OCI-M1 (cell line): Measurements from ENCODE around the gene PTPRB.

Experiments used
- DNase-seq: peaks from one replicate; lab custom pipeline; 2025; lab: John Stamatoyannopoulos, UW

PTPRB gene

GRCh38 chr12:70637303-70638085 lies at the start of gene PTPRB:
Gene PTPRB, minus strand, starts transcription at chr12:70637429. Its CDS starts 34 bp downstream, at chr12:70637395.
- no peak for DNase-seq

- DNase-seq, result no peak
These were observed 49.7 kb upstream of the PTPRB start for GRCh38 chr12:70686907-70687306.

- no peak for DNase-seq
These were observed 49.1 kb upstream of the PTPRB start for GRCh38 chr12:70686299-70686698.

- no peak for DNase-seq
These were observed 46.7 kb upstream of the PTPRB start for GRCh38 chr12:70683976-70684375.

GRCh38 chr12:70671698-70672097 lies 34.5 kb upstream of the PTPRB start:
- no peak for DNase-seq

- DNase-seq, result no peak
These were observed 33.7 kb upstream of the PTPRB start for GRCh38 chr12:70670948-70671347.

DNA sequence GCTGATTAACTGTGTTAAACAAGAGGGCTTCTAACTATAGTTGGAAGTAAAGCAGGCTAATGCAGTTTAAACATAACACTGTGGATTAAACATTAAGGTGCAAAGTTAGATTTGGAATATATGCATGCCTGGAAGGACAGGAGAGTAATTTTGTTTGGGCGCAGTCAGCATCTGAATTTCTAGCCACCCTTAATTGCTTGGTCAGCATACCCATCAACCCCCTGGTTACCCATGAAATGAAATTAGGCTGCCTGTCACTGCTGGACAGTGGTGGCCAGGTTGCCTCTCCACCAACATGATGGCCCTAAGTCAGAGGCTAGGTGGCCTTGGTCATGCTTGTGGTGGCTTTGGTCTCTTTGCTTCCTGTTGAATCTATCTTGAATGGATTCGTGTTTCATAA lies 30.0 kb upstream of the PTPRB start:
- no peak for DNase-seq

- DNase-seq, result no peak
These were observed 29.1 kb upstream of the PTPRB start for GRCh38 chr12:70666364-70666763.

DNA sequence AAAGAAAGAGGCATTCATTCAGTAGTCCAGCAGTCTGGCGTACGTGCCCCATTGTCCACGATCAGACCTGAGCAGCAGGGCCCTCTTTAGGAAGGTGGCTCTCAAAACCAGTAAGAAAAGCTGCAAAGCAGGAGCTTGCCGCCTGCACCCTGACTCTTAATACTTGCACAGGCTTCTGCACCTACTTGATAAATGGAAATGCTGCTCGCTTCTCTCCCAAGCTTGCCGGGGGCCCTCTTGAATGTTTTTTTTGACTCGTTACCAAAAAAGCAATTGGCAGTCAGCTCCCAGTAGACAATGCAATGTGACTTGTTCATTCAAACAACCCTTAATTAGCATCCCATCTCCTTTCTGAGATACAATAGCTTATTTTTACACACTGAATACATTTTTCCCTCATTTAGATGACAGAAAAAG lies 27.2 kb upstream of the PTPRB start:
- DNase-seq, result no peak

- no peak for DNase-seq
These were observed 26.6 kb upstream of the PTPRB start for GRCh38 chr12:70663838-70664237.

DNA sequence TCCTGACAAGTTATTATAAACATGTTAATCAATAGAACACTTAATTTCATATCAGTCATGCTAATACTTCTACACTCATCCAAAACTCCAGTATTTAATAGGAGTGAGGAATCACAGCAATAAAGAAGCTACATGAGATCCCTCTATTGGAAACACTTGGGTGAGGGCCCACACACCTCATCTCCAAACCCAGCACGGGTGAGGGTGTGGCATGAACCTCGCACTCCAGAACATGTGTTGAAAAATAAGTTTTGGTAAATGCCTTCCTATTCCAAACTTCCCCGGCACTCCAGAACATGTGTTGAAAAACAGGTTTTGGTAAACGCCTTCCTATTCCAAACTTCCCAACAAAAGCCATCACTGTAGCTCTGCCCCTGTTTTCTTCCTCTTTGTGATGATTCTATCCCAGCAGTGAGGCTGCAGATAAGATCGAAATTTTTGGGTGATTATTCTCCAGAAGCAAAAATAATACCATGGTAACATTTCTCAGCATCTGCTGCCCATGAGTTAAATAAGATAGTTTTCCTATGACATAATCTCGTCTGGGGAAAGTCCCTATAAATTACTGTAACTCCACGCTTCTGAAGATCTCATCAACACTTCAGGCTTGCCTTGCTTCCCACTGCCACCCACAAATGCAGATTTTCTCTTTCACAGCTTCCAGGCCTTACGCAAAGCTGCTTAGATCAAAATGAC lies 24.4 kb upstream of the PTPRB start:
- no peak for DNase-seq

DNA sequence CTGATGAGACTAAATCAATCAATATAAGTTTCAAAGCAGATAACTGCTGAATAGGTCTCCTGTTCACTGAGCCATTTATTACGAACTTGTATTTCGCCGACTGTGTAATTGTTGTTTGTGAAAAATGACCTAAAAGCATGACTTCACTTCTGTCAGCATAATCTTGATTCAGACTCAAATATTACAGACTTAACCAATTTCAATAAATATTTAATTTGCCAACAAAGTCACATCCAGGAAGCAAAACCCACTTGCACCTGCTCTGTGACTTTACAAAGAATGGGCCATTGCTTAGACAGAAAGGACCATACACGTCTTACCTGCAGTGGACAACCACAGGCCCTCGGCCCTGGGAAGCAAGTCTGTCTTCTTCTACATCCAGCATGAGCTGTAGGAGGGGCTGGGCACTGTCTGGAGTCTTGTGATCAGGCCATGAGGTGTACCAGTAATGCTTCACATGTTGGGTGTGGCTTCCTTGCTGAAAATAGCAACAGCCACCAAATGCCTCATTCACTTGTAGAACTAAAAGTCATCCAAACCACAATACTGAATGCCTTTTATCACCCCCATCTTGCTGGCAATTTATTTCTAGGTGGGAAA lies 23.5 kb upstream of the PTPRB start:
- DNase-seq, result peak; percentile 93

GRCh38 chr12:70660002-70660604 lies 22.9 kb upstream of the PTPRB start:
- peak; percentile 49 for DNase-seq

- DNase-seq, result peak; percentile 55
These were observed 21.9 kb upstream of the PTPRB start for GRCh38 chr12:70659077-70659606.

DNA sequence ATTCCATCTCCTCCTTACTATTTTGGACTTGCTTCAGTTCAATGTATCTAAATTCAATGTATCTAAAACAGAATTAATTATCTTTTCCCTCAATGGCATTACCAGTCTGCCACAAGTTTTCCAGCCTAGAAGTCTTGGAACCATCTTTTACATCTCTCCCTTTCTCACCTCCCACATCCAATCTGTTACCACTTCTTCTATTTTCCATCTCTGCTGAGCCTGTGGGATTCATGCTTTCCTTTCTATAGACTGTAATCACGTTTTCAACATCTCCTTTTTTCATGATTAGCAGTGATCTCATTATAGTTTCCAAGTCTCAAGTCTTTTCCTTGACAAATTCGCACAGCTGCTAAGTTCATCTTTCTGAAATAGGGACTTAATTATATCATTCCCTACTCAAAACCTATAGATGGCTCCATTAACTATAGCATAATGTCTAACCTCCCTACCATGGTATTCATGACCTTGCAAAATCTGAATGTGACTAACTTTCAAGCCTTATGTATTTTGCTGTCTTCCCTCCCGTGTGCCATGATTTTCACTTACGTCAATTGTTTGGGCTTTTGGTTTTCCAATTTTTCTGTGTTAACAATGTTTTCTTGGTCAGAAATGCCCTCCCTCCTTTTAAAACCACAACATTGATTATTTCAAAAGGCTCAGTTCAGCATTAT lies 20.5 kb upstream of the PTPRB start:
- DNase-seq, result no peak

DNA sequence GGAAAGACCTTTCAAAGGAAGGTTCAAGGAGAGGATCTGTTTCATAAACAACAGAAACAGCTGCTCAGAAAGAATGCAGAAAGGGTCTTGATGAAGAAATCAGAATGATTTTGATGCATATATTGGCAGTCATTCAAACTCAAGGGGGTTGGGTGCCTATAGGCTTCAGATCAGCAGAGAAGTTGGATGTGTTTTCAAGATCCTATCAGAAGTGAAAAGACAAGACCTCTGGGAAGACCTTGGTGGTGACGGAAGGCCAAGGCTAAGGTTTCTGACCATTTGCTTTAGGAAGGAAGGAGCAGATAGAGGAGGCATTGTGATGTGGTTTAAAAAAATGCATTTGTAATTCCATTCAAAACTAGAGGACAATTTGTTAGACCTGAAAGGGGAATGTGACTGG lies 15.2 kb upstream of the PTPRB start:
- no peak for DNase-seq

GRCh38 chr12:70648831-70649230 lies 11.6 kb upstream of the PTPRB start:
- DNase-seq, result no peak

DNA sequence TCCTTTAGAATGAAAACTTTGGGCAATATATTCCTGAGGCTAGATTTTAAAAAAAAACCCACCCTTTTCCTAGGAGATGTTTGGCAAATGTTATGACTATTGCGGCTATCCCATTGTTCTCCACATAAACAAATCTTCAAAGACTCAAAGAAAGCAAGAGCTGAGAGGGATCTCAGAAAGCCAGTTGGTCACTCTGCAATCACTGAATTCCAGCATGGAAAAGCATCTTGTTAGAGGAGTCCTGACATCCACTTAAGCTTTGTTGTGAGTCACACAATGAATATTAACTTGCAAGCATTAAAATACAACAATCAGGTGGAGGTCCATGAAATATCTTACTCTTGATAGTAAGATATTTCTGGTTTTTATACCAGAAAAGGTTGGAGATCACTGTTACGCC lies 11.0 kb upstream of the PTPRB start:
- DNase-seq, result no peak

DNA sequence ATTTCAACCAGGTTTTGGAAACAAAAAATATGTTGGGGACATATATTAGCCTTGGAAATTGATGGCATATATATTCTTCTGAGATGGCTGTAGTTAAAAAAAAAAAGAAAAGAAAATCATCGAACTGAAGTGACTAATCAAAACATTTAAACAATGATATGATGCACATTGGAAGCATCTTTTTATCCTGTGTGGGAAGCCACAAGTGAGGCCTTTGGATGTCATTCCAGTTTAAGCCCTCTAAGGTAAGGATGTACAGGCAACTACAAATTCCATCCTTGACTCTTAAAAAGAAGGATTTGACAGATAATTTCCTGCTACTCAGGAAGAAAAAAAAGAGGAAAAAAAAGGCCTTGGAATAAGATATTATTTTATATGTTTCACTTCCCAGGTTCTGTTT lies 9.6 kb upstream of the PTPRB start:
- DNase-seq, result no peak

DNA sequence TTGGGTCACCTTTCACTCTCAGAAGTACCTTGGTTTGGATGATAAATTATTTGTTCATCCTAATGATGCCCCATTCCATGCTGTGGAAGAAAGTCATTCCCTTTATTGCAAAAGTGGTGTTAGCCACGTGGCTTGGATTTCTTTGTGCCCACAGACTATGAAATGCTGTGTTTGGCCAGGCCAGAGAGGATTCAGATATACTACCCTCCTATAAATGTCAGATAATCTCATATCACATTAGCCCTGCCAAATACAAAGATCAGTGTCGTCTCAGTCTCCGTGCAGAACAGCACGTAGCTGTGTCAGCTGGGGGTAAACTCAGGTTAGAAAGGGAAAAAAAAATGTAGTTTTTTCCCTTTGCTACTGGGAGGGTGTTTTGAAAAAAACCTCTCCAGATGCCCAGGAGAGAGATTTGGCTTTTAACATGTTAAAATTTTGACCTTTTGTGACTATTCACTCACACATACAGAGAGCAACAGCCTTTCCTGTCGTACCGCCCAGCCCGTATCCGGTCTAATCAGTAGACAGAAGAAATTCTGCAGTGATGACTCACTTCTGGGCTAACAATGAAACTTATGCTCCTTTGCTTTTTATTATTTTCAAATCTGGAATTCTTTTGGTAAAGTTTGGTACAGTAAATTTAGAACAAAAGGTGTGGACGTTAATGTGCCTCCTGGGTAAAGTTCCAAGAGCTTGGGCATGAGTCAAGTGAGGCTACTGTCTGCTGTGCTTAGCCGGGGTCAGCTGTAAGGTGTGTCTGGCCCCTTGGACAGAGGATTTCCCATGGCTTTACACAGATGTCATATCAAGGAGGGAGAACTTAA lies 8.5 kb upstream of the PTPRB start:
- peak; percentile 72 for DNase-seq

GRCh38 chr12:70644861-70645260 lies 7.6 kb upstream of the PTPRB start:
- no peak for DNase-seq
